K562 (cell line): ENCODE data around the gene KRT39. TPM values are rescaled to one million over a fixed set of nuclear protein-coding genes. Genes with fewer than 3 reads are reported as not detected.

Experiments
- polyA plus RNA-seq, 8 experiments: library from polyadenylated mRNA; depleted of rRNA in 4 of 8; stranded (reverse) in 5 of 8; unstranded in 3 of 8; fragments of >200 nt; fragmentation: Nextera tagmentation in 2 of 8; fragmentation: Illumina TruSeq in 1 of 8; extraction: Ambion mirVana in 2 of 8; extraction: Trizol in 1 of 8; gene quantifications; 2 replicates each; pipeline versions ENCODE4 v1.2.1 to v1.2.3, GENCODE V29; 2011 to 2014; ENCODE audit warnings: inconsistent platforms in 1 of 8, missing spikeins in 1 of 8
- small RNA-seq: library from RNA; depleted of rRNA; stranded (forward); fragments of <200 nt; gene quantifications from one replicate; pipeline ENCODE3, GENCODE V24; 2014
- total RNA-seq, 7 experiments: library from RNA; depleted of rRNA in 6 of 7; stranded (reverse); fragments of >200 nt in 6 of 7; fragmentation: Illumina TruSeq in 2 of 7; extraction: Trizol in 2 of 7; gene quantifications; 2 replicates each; pipeline versions ENCODE4 v1.2.1 to v1.2.3, GENCODE V29; 2011 to 2021; ENCODE audit warnings: low replicate concordance in 1 of 7

Gene KRT39
- total and polyA plus RNA-seq, 9 of the 15 experiments (the other 6 are each of a cell fraction or from before 2014, with no cell fraction given): not detected

Small RNA genes lying within 50 kb of the gene (small RNA-seq; reads per million reads assigned to genes)
- gene KRTAP3-4P: not detected

Other genes starting within 250 kb of the KRT39 start
Only the 7 nearest of the 33 such genes appear.
- gene KRT23, start 29.3 kb downstream of the KRT39 start, total RNA-seq (2014; rRNA removed): not detected in 2 replicates
- not detected in 2 replicates for gene KRT23, start 29.3 kb downstream of the KRT39 start, total RNA-seq (2014; rRNA removed; fragmentation: Illumina TruSeq; extraction: Trizol)
- not detected in 2 replicates for gene KRT23, start 29.3 kb downstream of the KRT39 start, total RNA-seq (2015; rRNA removed; fragmentation: Illumina TruSeq; extraction: Trizol)
- not detected in 2 replicates for gene KRT23, start 29.3 kb downstream of the KRT39 start, total RNA-seq (2021)
- not detected in 2 replicates for gene KRT23, start 29.3 kb downstream of the KRT39 start, polyA plus RNA-seq (2011; rRNA removed)
- gene KRT23, start 29.3 kb downstream of the KRT39 start, polyA plus RNA-seq (2014; fragmentation: Illumina TruSeq; extraction: Trizol): not detected in 2 replicates
- gene KRT23, start 29.3 kb downstream of the KRT39 start, polyA plus RNA-seq (2014; fragmentation: Nextera tagmentation; extraction: Ambion mirVana): not detected
- not detected in 2 replicates for gene KRT23, start 29.3 kb downstream of the KRT39 start, polyA plus RNA-seq (2014; rRNA removed)
- gene KRT40, start 17.4 kb upstream of the KRT39 start, total RNA-seq (2014; rRNA removed): not detected in 2 replicates
- gene KRT40, start 17.4 kb upstream of the KRT39 start, total RNA-seq (2014; rRNA removed; fragmentation: Illumina TruSeq; extraction: Trizol): not detected in 2 replicates
- gene KRT40, start 17.4 kb upstream of the KRT39 start, total RNA-seq (2015; rRNA removed; fragmentation: Illumina TruSeq; extraction: Trizol): not detected in 2 replicates
- not detected in 2 replicates for gene KRT40, start 17.4 kb upstream of the KRT39 start, total RNA-seq (2021)
- gene KRT40, start 17.4 kb upstream of the KRT39 start, polyA plus RNA-seq (2011; rRNA removed): not detected in 2 replicates
- not detected in 2 replicates for gene KRT40, start 17.4 kb upstream of the KRT39 start, polyA plus RNA-seq (2014; fragmentation: Illumina TruSeq; extraction: Trizol)
- gene KRT40, start 17.4 kb upstream of the KRT39 start, polyA plus RNA-seq (2014; fragmentation: Nextera tagmentation; extraction: Ambion mirVana): not detected
- gene KRT40, start 17.4 kb upstream of the KRT39 start, polyA plus RNA-seq (2014; rRNA removed): not detected in 2 replicates
- not detected in 2 replicates for gene KRTAP3-3, start 27.2 kb upstream of the KRT39 start, total RNA-seq (2014; rRNA removed)
- gene KRTAP3-3, start 27.2 kb upstream of the KRT39 start, total RNA-seq (2014; rRNA removed; fragmentation: Illumina TruSeq; extraction: Trizol): not detected in 2 replicates
- not detected in 2 replicates for gene KRTAP3-3, start 27.2 kb upstream of the KRT39 start, total RNA-seq (2015; rRNA removed; fragmentation: Illumina TruSeq; extraction: Trizol)
- gene KRTAP3-3, start 27.2 kb upstream of the KRT39 start, total RNA-seq (2021): not detected in 2 replicates
- not detected in 2 replicates for gene KRTAP3-3, start 27.2 kb upstream of the KRT39 start, polyA plus RNA-seq (2011; rRNA removed)
- gene KRTAP3-3, start 27.2 kb upstream of the KRT39 start, polyA plus RNA-seq (2014; fragmentation: Illumina TruSeq; extraction: Trizol): not detected in 2 replicates
- not detected for gene KRTAP3-3, start 27.2 kb upstream of the KRT39 start, polyA plus RNA-seq (2014; fragmentation: Nextera tagmentation; extraction: Ambion mirVana)
- gene KRTAP3-3, start 27.2 kb upstream of the KRT39 start, polyA plus RNA-seq (2014; rRNA removed): not detected in 2 replicates
- not detected in 2 replicates for gene KRTAP3-2, start 33.0 kb upstream of the KRT39 start, total RNA-seq (2014; rRNA removed)
- gene KRTAP3-2, start 33.0 kb upstream of the KRT39 start, total RNA-seq (2014; rRNA removed; fragmentation: Illumina TruSeq; extraction: Trizol): not detected in 2 replicates
- gene KRTAP3-2, start 33.0 kb upstream of the KRT39 start, total RNA-seq (2015; rRNA removed; fragmentation: Illumina TruSeq; extraction: Trizol): not detected in 2 replicates
- gene KRTAP3-2, start 33.0 kb upstream of the KRT39 start, total RNA-seq (2021): not detected in 2 replicates
- not detected in 2 replicates for gene KRTAP3-2, start 33.0 kb upstream of the KRT39 start, polyA plus RNA-seq (2011; rRNA removed)
- gene KRTAP3-2, start 33.0 kb upstream of the KRT39 start, polyA plus RNA-seq (2014; fragmentation: Illumina TruSeq; extraction: Trizol): not detected in 2 replicates
- gene KRTAP3-2, start 33.0 kb upstream of the KRT39 start, polyA plus RNA-seq (2014; fragmentation: Nextera tagmentation; extraction: Ambion mirVana): not detected
- not detected in 2 replicates for gene KRTAP3-2, start 33.0 kb upstream of the KRT39 start, polyA plus RNA-seq (2014; rRNA removed)
- not detected in 2 replicates for gene KRTAP3-1, start 42.2 kb upstream of the KRT39 start, total RNA-seq (2014; rRNA removed)
- not detected in 2 replicates for gene KRTAP3-1, start 42.2 kb upstream of the KRT39 start, total RNA-seq (2014; rRNA removed; fragmentation: Illumina TruSeq; extraction: Trizol)
- not detected in 2 replicates for gene KRTAP3-1, start 42.2 kb upstream of the KRT39 start, total RNA-seq (2015; rRNA removed; fragmentation: Illumina TruSeq; extraction: Trizol)
- gene KRTAP3-1, start 42.2 kb upstream of the KRT39 start, total RNA-seq (2021): not detected in 2 replicates
- not detected in 2 replicates for gene KRTAP3-1, start 42.2 kb upstream of the KRT39 start, polyA plus RNA-seq (2011; rRNA removed)
- not detected in 2 replicates for gene KRTAP3-1, start 42.2 kb upstream of the KRT39 start, polyA plus RNA-seq (2014; fragmentation: Illumina TruSeq; extraction: Trizol)
- gene KRTAP3-1, start 42.2 kb upstream of the KRT39 start, polyA plus RNA-seq (2014; fragmentation: Nextera tagmentation; extraction: Ambion mirVana): not detected
- not detected in 2 replicates for gene KRTAP3-1, start 42.2 kb upstream of the KRT39 start, polyA plus RNA-seq (2014; rRNA removed)
- not detected in 2 replicates for gene KRTAP1-5, start 60.3 kb upstream of the KRT39 start, total RNA-seq (2014; rRNA removed)
- gene KRTAP1-5, start 60.3 kb upstream of the KRT39 start, total RNA-seq (2014; rRNA removed; fragmentation: Illumina TruSeq; extraction: Trizol): not detected in 2 replicates
- gene KRTAP1-5, start 60.3 kb upstream of the KRT39 start, total RNA-seq (2015; rRNA removed; fragmentation: Illumina TruSeq; extraction: Trizol): not detected in 2 replicates
- not detected in 2 replicates for gene KRTAP1-5, start 60.3 kb upstream of the KRT39 start, total RNA-seq (2021)
- not detected in 2 replicates for gene KRTAP1-5, start 60.3 kb upstream of the KRT39 start, polyA plus RNA-seq (2011; rRNA removed)
- gene KRTAP1-5, start 60.3 kb upstream of the KRT39 start, polyA plus RNA-seq (2014; fragmentation: Illumina TruSeq; extraction: Trizol): not detected in 2 replicates
- gene KRTAP1-5, start 60.3 kb upstream of the KRT39 start, polyA plus RNA-seq (2014; fragmentation: Nextera tagmentation; extraction: Ambion mirVana): not detected
- gene KRTAP1-5, start 60.3 kb upstream of the KRT39 start, polyA plus RNA-seq (2014; rRNA removed): not detected in 2 replicates
- gene KRTAP1-4, start 63.2 kb upstream of the KRT39 start, total RNA-seq (2014; rRNA removed): not detected in 2 replicates
- not detected in 2 replicates for gene KRTAP1-4, start 63.2 kb upstream of the KRT39 start, total RNA-seq (2014; rRNA removed; fragmentation: Illumina TruSeq; extraction: Trizol)
- gene KRTAP1-4, start 63.2 kb upstream of the KRT39 start, total RNA-seq (2015; rRNA removed; fragmentation: Illumina TruSeq; extraction: Trizol): not detected in 2 replicates
- gene KRTAP1-4, start 63.2 kb upstream of the KRT39 start, total RNA-seq (2021): not detected in 2 replicates
- not detected in 2 replicates for gene KRTAP1-4, start 63.2 kb upstream of the KRT39 start, polyA plus RNA-seq (2011; rRNA removed)
- gene KRTAP1-4, start 63.2 kb upstream of the KRT39 start, polyA plus RNA-seq (2014; fragmentation: Illumina TruSeq; extraction: Trizol): not detected in 2 replicates
- not detected for gene KRTAP1-4, start 63.2 kb upstream of the KRT39 start, polyA plus RNA-seq (2014; fragmentation: Nextera tagmentation; extraction: Ambion mirVana)
- not detected in 2 replicates for gene KRTAP1-4, start 63.2 kb upstream of the KRT39 start, polyA plus RNA-seq (2014; rRNA removed)